Trophoblast cell (in vitro differentiated cells and primary cell): ENCODE results near the gene INAFM1.

Source experiments
- DNase-seq, 2 donors: peaks; one replicate each; pipeline ENCODE4 v3.0.0-alpha.2; 2016
- H2AFZ ChIP-seq: 2 replicates; pipeline ENCODE4 v1.6.1; 2013; ENCODE audit warnings: low read length, moderate library complexity, mild to moderate bottlenecking; ENCODE audit not compliant: insufficient read depth, poor library complexity
- H2AK5ac ChIP-seq: 2 replicates; pipeline ENCODE4 v1.6.1; 2013; ENCODE audit warnings: mild to moderate bottlenecking, low read length
- H2BK120ac ChIP-seq: 2 replicates; pipeline ENCODE4 v1.6.1; 2013; ENCODE audit warnings: low read length, mild to moderate bottlenecking, moderate library complexity; ENCODE audit not compliant: insufficient read depth, poor library complexity
- H2BK12ac ChIP-seq: 2 replicates; pipeline ENCODE4 v1.6.1; 2013; ENCODE audit warnings: mild to moderate bottlenecking, low read length, moderate library complexity
- H2BK5ac ChIP-seq: 2 replicates; pipeline ENCODE4 v1.6.1; 2013; ENCODE audit warnings: low read length, low read depth, moderate library complexity, mild to moderate bottlenecking; ENCODE audit not compliant: poor library complexity
- H3K14ac ChIP-seq: 2 replicates; pipeline ENCODE4 v1.6.1; 2013; ENCODE audit warnings: mild to moderate bottlenecking, low read length
- H3K18ac ChIP-seq: 2 replicates; pipeline ENCODE4 v1.6.1; 2013; ENCODE audit warnings: mild to moderate bottlenecking, low read length
- H3K23ac ChIP-seq: 2 replicates; pipeline ENCODE4 v1.6.1; 2013; ENCODE audit warnings: low read length
- H3K27ac ChIP-seq: 2 replicates; pipeline ENCODE4 v1.5.1; 2013; ENCODE audit warnings: low read depth, mild to moderate bottlenecking, inconsistent platforms, low read length, moderate library complexity
- H3K27me3 ChIP-seq: 2 replicates; pipeline ENCODE4 v1.6.1; 2013; ENCODE audit warnings: inconsistent platforms, mild to moderate bottlenecking, low read length, moderate library complexity; ENCODE audit not compliant: insufficient read depth
- H3K36me3 ChIP-seq, 2 experiments: 1 replicate in 1 of 2; 2 replicates in 1 of 2; pipeline ENCODE4 v1.6.1; 2013; ENCODE audit warnings: low read length in 2 of 2, mild to moderate bottlenecking in 2 of 2, moderate library complexity in 1 of 2; ENCODE audit not compliant: insufficient read depth in 2 of 2, control insufficient read depth in 1 of 2
- H3K4ac ChIP-seq: 2 replicates; pipeline ENCODE4 v1.6.1; 2013; ENCODE audit warnings: low read depth, mild to moderate bottlenecking, low read length, moderate library complexity
- H3K4me1 ChIP-seq, 2 experiments: 1 replicate in 1 of 2; 2 replicates in 1 of 2; pipeline ENCODE4 v1.6.1; 2013; ENCODE audit warnings: low read length in 2 of 2, mild to moderate bottlenecking in 2 of 2, moderate library complexity in 1 of 2; ENCODE audit not compliant: insufficient read depth in 2 of 2, control insufficient read depth in 1 of 2
- H3K4me2 ChIP-seq: 2 replicates; pipeline ENCODE4 v1.6.1; 2013; ENCODE audit warnings: inconsistent platforms, mild to moderate bottlenecking, low read length, moderate library complexity
- H3K4me3 ChIP-seq: 2 replicates; pipeline ENCODE4 v1.5.1; 2013; ENCODE audit warnings: mild to moderate bottlenecking, low read depth, low read length, inconsistent platforms
- H3K79me1 ChIP-seq: one replicate; pipeline ENCODE4 v1.6.1; 2013; ENCODE audit warnings: low read length
- H3K79me2 ChIP-seq: 2 replicates; pipeline ENCODE4 v1.6.1; 2013; ENCODE audit warnings: low read length, mild to moderate bottlenecking; ENCODE audit not compliant: control insufficient read depth, insufficient read depth, poor library complexity
- H3K9ac ChIP-seq: 2 replicates; pipeline ENCODE4 v1.6.1; 2013; ENCODE audit warnings: mild to moderate bottlenecking, low read length
- H3K9me3 ChIP-seq: 2 replicates; pipeline ENCODE4 v1.6.1; 2013; ENCODE audit warnings: low read depth, mild to moderate bottlenecking, control low read depth, inconsistent platforms, low read length; ENCODE audit not compliant: insufficient read depth
- H4K12ac ChIP-seq: 2 replicates; pipeline ENCODE4 v1.6.1; 2013; ENCODE audit warnings: low read depth, mild to moderate bottlenecking, low read length, moderate library complexity
- H4K8ac ChIP-seq: 2 replicates; pipeline ENCODE4 v1.6.1; 2013; ENCODE audit warnings: low read depth, mild to moderate bottlenecking, low read length, moderate library complexity
- H4K91ac ChIP-seq: one replicate; pipeline ENCODE4 v1.6.1; 2013; ENCODE audit warnings: low read depth, mild to moderate bottlenecking, low read length, moderate library complexity
- WGBS: extraction: QIAGEN DNeasy Blood & Tissue Kit; methylation state at CpG from one replicate; pipeline ENCODE4 v1.1.7; 2013; ENCODE audit warnings: missing lambda C conversion rate; ENCODE audit not compliant: insufficient read length, insufficient coverage; ENCODE audit errors: extremely low coverage; 5-methylcytosine and 5-hydroxymethylcytosine counted together

The INAFM1 gene

DNA sequence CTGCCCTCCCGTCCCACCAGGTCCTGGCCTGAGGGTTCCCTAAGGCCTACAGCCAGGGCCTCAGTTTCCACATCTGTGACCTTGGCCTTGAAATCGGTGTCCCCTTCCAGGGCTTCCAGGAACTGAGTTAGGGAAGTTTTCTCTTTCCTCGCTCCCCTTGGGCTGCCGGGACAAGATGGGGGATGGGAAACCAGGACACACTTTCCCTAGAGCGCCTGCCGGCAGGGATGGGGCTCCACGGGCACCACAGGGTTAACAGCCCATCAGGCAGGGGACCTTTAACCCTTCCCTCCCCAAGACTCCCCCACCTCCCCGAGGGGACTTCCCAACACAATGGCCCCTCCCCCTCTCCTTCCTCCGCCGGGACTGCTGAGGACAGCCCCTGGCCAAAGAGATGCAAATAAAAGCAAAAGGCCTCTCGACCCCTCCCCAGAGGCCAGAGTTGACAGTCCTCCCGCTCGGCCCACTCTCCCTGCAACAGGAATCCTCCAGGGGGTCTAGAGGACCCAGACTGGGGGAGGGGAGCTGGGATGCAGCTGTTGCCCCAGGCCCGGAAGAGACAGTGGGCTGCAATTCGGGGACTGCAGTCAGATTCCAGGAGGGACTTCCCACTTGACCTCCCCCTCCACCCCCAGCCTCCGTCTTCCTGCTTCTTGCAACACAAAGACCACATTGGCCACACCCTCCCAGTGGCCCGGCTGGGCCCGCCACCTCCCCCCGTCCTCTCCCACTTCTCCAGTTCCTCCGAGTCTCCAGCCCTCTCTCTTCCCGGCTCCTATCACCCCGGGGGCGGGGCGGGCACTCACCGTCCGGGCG, 47.1 kb upstream of the INAFM1 start:
- Histone ChIP-seq H3K14ac (peak overlapping the region; percentile 54), H4K8ac (peak overlapping the region; percentile 68), H2BK12ac (peak overlapping the region; percentile 68), H2BK120ac (peak overlapping the region; percentile 77), H3K27ac (peak overlapping the region; percentile 98), H3K23ac (no peak overlapping the region), H3K9me3 (no peaks in the 10 kb centered on the region), H2AFZ (peak overlapping the region; percentile 19), H4K91ac (peak overlapping the region; percentile 96), H2AK5ac (peak overlapping the region; percentile 55), H3K27me3 (no peaks in the 10 kb centered on the region), H3K4me3 (peak overlapping the region; percentile 98), H3K18ac (peak overlapping the region; percentile 82), H3K4me2 (peak overlapping the region; percentile 85), H3K4me1 (peaks cover 27 to 43% of the 10 kb centered on the region in 2 experiments), H3K79me2 (peaks cover 23% of the 10 kb centered on the region), H3K36me3 (peaks cover 4 to 7% of the 10 kb centered on the region in 2 experiments), H3K79me1 (peaks cover 49% of the 10 kb centered on the region), H2BK5ac (peak overlapping the region; percentile 64), H4K12ac (peak overlapping the region; percentile 45), H3K4ac (peak overlapping the region; percentile 70), H3K9ac (peak overlapping the region; percentile 54)
- no CpG with 5 or more reads among the region's 27 CpGs for WGBS
- peak; percentile 71 to 83 for DNase-seq

DNA sequence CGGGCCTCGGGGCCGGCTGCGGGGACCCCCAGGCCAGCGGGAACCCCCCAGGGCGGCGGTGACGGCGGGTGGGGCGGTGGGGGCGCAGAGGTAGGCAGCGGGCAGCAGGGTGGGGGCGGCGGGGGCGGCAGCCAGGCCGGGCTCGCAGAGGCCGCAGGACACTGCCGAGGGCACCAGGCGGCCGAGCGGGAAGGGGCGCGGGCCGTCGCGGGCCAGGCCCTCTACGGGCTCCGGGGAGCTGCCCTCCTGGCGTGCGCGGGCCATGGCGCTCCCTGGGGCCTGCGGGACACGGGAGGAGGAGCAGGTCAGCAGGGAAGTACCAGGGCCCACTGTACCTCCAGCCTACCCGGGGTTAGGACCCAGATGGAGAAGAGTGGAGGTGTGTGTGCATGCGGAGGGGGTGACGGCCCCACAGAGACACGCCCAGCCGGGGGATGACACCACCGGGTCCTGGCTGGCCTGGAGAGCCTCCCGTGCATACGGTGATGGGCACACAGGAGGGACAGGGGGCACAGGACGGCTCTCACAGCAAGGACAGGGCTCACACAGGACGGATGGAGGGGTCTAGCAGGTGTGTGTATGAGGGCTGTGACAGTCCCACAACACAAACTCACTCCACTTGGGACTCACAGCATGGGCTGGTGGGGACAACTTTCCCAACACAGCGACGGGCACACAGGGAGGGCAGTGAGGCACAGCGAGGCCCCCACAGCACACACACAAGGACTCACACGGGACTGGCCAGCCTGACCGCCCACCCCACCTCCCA, 46.3 kb upstream of the INAFM1 start:
- H3K4ac ChIP-seq, result peak overlapping the region; percentile 91
- peak overlapping the region; percentile 96 for H4K91ac ChIP-seq
- peaks cover 23% of the 10 kb centered on the region for H3K79me2 ChIP-seq
- H3K18ac ChIP-seq, result peak overlapping the region; percentile 96
- H2AFZ ChIP-seq, result peak overlapping the region; percentile 27
- H2BK12ac ChIP-seq, result peak overlapping the region; percentile 64
- H2BK120ac ChIP-seq, result peak overlapping the region; percentile 84
- H3K4me3 ChIP-seq, result peak overlapping the region; percentile 98
- H3K23ac ChIP-seq, result no peak overlapping the region
- H4K8ac ChIP-seq, result peak overlapping the region; percentile 80
- H2AK5ac ChIP-seq, result peak overlapping the region; percentile 31
- peak in 1 of 2 donors; percentile 30 for DNase-seq
- H3K27ac ChIP-seq, result peak overlapping the region; percentile 98
- peaks cover 51% of the 10 kb centered on the region for H3K79me1 ChIP-seq
- peak overlapping the region; percentile 47 for H3K9ac ChIP-seq
- no peaks in the 10 kb centered on the region for H3K27me3 ChIP-seq
- peak overlapping the region; percentile 85 for H3K4me2 ChIP-seq
- H3K4me1 ChIP-seq, result peaks cover 29 to 46% of the 10 kb centered on the region in 2 experiments
- H4K12ac ChIP-seq, result peak overlapping the region; percentile 96
- H3K9me3 ChIP-seq, result no peaks in the 10 kb centered on the region
- H3K36me3 ChIP-seq, result peaks cover 4 to 7% of the 10 kb centered on the region in 2 experiments
- H3K14ac ChIP-seq, result peak overlapping the region; percentile 94
- H2BK5ac ChIP-seq, result peak overlapping the region; percentile 95
- WGBS, result no CpG with 5 or more reads among the region's 50 CpGs

DNA sequence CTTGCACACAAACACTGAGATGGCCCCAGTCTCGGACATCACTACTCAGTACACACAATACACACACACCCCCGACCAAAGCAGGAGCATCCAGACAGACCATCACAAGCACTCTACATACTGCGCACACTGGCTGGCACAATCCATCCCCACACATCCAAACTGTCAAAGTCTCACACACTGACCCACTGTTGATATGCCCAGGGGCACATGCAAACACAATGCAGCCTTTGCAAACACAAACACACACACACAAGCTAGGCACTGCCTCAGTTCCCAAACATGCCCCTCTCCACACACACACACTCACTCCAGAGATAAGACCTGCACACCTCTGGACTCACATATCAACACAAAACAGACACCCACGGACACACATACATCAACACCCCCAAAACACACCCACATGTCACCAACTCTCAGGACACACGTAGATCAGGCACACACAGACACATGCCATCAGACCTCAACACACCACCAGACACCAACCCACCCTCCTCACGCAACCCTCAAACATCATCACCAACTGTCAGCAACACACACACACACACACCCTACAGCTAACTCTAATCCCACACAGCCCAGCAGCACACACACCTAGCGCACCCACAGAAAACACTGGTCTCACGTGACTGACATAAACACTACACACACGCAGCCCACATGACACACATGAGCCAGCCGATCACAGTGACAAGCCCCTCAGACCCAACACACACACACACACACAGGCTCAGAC, 45.6 kb upstream of the INAFM1 start:
- Histone ChIP-seq H3K4ac (peak overlapping the region; percentile 8), H4K91ac (peak overlapping the region; percentile 96), H2AFZ (peak overlapping the region; percentile 27), H3K9me3 (no peaks in the 10 kb centered on the region), H2BK120ac (peak overlapping the region; percentile 84), H3K4me3 (peak overlapping the region; percentile 98), H3K4me1 (peaks cover 29 to 46% of the 10 kb centered on the region in 2 experiments), H3K14ac (peak overlapping the region; percentile 94), H3K79me1 (peaks cover 51% of the 10 kb centered on the region), H2BK5ac (peak overlapping the region; percentile 95), H2AK5ac (peak overlapping the region; percentile 31), H3K27ac (peak overlapping the region; percentile 98), H3K27me3 (no peaks in the 10 kb centered on the region), H4K12ac (no peak overlapping the region), H3K4me2 (peak overlapping the region; percentile 85), H3K9ac (peak overlapping the region; percentile 50), H4K8ac (no peak overlapping the region), H2BK12ac (peak overlapping the region; percentile 64), H3K79me2 (peaks cover 23% of the 10 kb centered on the region), H3K23ac (peak overlapping the region; percentile 12), H3K18ac (peak overlapping the region; percentile 96), H3K36me3 (peaks cover 0 to 4% of the 10 kb centered on the region in 2 experiments)
- WGBS, result 100% methylated on average over 1 of the region's 10 CpGs
- DNase-seq, result no peak

DNA sequence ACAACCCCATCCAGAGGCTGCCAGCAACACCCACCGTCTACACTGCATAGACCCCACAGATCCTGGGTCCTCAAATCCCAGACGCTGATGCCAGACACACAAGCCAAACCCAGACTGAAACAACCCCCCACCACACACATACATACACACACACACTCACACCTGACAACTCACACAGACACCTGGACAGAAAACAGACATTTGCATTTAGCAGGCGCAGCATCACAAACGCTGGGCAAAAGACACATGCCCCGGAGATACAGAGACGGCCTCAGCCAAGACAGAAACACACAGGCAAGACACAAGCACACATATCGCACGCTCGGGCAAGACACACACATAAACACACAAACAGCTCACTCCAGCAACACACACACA, 45.0 kb upstream of the INAFM1 start:
- Histone ChIP-seq H2AK5ac (peak overlapping the region; percentile 76), H4K91ac (peak overlapping the region; percentile 79), H4K8ac (peak overlapping the region; percentile 36), H3K14ac (peak overlapping the region; percentile 74), H4K12ac (peak overlapping the region; percentile 81), H3K4me3 (peak overlapping the region; percentile 98), H3K9me3 (no peaks in the 10 kb centered on the region), H3K4me2 (peak overlapping the region; percentile 85), H3K27me3 (no peaks in the 10 kb centered on the region), H3K27ac (peak overlapping the region; percentile 24), H2BK12ac (peak overlapping the region; percentile 66), H3K23ac (peak overlapping the region; percentile 90), H3K79me1 (peaks cover 51% of the 10 kb centered on the region), H3K9ac (peak overlapping the region; percentile 89), H2BK5ac (peak overlapping the region; percentile 54), H3K79me2 (peaks cover 23% of the 10 kb centered on the region), H3K4ac (peak overlapping the region; percentile 77), H2AFZ (peak overlapping the region; percentile 23), H3K36me3 (peaks cover 0 to 4% of the 10 kb centered on the region in 2 experiments), H3K4me1 (peaks cover 29 to 46% of the 10 kb centered on the region in 2 experiments), H3K18ac (peak overlapping the region; percentile 96), H2BK120ac (peak overlapping the region; percentile 50)
- DNase-seq, result peak in 1 of 2 donors; percentile 28
- no CpG with 5 or more reads among the region's 9 CpGs for WGBS
